Raji (cell line): ENCODE measurements around the gene TRAPPC2L.

Experiments used
- POLR2A ChIP-seq: IDR thresholded peaks from 2 replicates; pipeline ENCODE4 v1.6.1; 2011; ENCODE audit warnings: low read depth, low read length, control low read depth; ENCODE audit not compliant: insufficient read depth

TRAPPC2L gene, protein sequence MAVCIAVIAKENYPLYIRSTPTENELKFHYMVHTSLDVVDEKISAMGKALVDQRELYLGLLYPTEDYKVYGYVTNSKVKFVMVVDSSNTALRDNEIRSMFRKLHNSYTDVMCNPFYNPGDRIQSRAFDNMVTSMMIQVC

GRCh38 chr16:88856828-88857727, at the start of gene TRAPPC2L, which contains the start of gene GALNS:
Gene TRAPPC2L (plus strand): TSS chr16:88857127. CDS start chr16:88857151, 24 bp downstream.
Gene GALNS (minus strand): TSS chr16:88856947. CDS start chr16:88856877, 70 bp downstream.
- TF ChIP-seq POLR2A = peak; percentile 97

GRCh38 chr16:88807142-88807625, 49.7 kb upstream of the TRAPPC2L start:
- TF ChIP-seq POLR2A = no peak; the same call in 1 of the 2 replicates

DNA sequence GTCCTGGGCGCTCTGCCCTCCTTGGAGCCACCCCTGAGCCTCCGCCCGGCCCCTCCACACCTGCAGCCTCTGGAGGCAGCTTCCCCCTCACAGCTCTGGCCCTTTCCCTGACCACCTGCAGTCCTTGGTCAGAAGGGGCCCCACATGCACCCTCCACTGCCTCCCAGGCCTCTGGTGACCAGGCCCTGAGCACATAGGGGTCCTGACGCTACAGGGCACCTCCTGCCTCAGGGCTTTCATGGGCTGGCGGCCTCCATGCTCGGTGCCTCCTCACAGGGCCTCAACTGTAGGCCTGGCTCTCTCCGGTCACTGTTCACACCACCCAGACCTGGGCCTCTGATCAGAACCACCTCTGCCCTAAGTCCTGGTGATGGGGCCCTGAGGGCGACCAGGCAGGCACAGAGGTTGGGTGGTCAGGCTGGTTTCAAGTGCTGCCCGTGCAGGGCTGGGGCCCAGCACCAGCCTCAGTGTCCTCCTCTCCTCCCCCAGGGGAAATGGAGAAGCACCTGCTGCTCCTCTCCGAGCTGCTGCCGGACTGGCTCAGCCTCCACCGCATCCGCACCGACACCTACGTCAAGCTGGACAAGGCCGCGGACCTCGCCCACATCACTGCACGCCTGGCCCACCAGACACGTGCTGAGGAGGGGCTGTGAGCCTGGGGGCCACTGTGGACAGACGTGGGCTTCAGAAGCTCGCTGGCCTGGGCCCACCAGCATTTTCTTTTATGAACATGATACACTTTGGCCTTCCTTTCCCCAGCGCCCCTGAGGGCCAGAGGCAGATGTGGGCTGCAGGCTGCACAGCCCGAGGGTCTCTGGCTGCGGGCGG, 49.1 kb upstream of the TRAPPC2L start:
- TF ChIP-seq POLR2A = no peak

GRCh38 chr16:88809068-88809675, 47.8 kb upstream of the TRAPPC2L start:
- TF ChIP-seq POLR2A = no peak

DNA sequence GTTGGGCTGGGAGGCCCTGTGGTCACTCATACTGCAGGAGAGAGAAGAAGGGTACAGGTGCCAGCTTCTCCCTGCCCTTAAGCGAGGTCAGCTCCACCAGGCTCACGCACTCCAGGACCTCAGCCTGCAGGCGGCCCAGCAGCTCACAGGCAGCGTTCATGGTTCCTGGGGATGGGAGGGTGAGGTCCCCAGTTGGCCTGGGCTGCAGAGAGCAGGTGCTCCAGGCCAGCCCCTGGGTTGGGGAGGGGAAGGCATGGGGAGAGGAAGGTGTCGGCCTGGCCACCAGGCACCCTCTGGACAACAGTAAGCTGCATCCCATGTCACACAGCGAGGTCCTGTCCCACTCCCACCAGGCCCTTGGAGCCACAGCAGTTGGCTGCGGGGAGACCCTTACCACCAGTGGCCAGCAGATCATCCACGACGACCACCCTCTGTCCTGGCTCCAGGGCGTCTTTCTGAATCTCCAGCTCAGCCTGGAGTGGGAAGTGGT, 47.2 kb upstream of the TRAPPC2L start:
- TF ChIP-seq POLR2A = peak; percentile 47

DNA sequence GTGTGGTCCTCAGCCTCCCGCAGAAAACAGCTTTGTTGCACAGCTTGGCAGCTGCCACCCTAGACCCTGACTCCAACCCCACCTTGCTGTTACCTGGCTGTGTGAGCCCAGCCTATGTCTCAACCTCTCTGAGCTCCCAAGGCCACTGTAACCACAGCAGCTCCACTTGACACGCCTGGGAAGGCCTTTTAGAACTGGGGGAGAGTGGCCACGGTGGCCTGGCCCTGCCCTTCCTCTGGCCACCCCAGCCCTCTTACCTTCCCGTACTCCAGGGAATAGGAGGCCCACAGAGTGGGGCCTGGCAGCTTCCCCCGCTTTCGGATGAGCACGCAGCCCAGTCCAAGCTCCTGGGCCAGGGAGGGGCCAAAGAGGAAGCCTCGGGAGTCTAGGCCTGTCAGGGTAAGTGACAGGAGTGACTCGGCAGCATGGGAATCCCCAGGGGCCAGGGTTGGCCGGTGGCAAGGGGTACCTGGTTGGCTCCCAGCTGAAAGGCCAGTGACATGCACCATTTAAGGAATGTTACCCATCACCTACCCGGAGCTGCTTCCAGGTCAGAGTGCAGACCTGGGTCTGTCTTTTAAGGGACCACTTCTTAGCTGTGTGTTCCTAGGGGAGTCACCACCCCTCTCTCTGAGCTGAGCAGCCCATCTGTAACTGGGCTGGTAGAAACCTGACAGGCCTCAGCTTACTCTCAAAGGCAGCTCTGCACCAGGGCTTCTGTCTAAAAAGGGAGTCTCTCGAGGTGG, 46.6 kb upstream of the TRAPPC2L start:
- peak; percentile 29; the same call in 1 of the 2 replicates for TF ChIP-seq POLR2A

DNA sequence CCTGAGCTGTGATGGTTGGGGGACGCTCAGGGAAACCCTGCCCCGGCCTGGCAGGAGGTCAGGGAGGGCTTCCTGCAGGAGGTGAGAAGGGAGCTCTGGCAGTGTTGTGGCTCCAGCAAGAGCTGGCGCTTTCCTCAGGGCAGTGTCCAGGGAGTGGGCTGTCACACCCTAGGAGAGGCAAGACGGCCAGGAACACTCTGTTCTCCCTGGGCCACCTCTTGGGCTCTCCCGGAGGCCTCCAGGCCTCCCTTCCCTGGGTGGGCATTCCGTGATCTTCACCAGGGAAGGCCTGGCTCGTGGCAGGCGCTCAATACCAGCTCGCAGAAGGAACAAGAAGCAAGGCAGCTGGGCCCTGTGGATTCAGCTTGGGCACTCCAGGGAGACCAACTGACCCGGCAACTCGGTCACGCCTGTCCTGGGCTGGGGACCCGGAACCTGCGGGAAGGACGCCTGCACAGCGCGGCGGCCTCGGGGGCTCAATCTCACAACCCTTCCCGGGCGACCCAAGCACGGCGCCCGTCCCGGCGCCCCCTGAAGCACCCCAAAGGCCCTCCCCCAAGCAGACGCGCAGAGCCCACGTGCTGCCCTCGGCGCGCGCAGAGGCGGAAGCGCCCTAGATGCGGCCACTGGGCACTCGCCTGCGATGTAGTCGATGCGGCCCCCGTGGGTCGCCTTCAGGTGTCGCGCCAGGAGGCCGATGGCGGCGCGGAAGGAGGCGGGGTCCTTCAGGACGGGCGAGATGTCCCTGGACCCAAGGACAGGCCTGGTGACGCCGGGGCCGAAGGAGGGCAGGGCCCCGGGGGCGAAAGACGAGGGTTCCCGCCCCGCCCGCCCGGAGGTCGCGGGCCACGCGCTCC, 45.8 kb upstream of the TRAPPC2L start:
- peak; percentile 68; the same call in 1 of the 2 replicates for TF ChIP-seq POLR2A

GRCh38 chr16:88811769-88812512, 45.0 kb upstream of the TRAPPC2L start, which contains the start of gene APRT:
Gene APRT (minus strand): TSS chr16:88811928. CDS start chr16:88811899, 29 bp downstream.
- TF ChIP-seq POLR2A = peak; percentile 92

GRCh38 chr16:88812513-88813268, 44.2 kb upstream of the TRAPPC2L start:
- no peak for TF ChIP-seq POLR2A

DNA sequence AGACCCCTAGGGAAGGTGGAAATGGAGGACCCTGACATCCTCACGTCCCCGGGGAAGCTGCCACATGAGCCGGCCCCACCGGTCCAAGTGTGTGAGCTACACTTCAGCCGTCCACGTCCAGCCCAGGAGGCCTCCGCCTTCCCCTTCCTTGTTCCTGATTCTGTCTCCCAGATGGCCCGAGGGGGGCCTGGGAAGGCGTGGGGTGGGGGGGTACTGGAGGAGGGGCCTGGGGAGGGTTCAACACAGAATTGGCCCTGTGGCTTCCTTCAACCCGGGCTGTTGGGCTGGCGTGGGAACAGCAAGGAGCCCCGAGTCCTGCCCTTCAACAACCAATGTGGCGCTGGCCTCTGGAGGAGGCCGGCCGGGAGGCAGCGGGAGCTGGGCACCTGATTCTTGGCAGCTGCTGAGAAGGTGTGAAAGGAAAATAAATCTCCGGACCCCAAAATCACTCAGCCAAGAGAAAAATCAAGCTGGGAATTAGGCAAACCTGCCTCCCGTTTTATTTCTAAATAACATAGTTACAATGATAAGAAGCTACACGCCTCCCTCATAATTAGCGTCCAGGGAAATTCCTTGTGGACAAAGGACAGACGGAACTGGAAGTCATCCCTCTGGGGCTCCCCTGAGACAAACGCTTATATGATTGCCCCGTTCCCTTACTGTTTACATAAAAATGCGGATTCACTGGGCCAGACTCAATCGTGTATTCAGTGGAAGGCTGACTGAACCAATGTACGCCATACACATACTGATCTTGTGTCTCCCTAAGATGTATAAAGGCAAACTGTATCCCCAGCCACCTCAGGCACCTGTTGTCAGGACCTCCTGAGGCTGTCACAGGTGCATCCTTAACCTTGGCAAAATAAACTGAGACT, 43.4 kb upstream of the TRAPPC2L start:
- no peak; the same call in 1 of the 2 replicates for TF ChIP-seq POLR2A

DNA sequence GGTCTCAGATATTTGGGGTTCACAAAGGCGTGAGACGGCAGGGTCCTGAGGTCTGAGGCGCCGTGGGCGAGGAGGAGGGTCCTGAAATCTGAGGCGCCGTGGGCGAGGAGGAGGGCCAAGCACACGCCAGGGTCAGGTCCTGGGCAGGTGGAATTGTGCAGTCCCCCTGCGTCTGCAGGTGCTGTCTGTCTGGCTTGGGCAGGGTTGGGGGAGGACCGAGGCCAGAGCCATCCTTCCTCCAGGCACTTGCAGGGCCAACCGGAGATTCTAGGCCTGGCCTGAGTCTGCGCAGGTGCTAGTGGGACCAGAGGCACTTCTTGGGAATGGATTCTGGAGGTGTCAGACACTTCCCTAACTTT, 42.8 kb upstream of the TRAPPC2L start:
- TF ChIP-seq POLR2A = no peak; the same call in 1 of the 2 replicates
